HuH-7 (cell line): ENCODE data around the gene DPH6.
A peak's percentile ranks its signal among the peaks of the same experiment; 100 is the strongest.
"Not testable (repeated sequence)": the region's sequence is repeated elsewhere in the genome, so short reads cannot be mapped to it uniquely, and the experiment has no call there.

Experiments
- DNase-seq: peaks from one replicate; pipeline ENCODE4 v3.0.0; 2011; ENCODE audit warnings: low spot score

Gene DPH6

DNA sequence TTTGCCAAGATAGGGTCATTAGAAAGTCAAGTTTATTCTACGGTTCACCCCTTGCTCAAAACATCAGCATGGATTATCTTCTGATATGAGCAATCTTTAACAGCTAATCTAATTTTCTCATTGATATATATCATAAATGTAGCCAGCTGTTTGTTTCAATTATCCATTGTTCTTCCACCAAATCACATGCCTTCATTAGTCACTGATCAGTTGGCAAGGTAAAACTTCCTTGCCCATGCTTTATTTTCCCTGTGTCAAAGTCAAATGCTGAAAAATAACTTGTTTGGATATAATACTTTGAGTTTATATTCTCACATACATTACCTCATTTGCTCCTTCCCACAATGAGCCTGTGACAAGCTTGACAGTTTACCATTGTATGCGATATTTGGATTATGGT is 60.6 kb downstream of the DPH6 start:
- no peak for DNase-seq

DNA sequence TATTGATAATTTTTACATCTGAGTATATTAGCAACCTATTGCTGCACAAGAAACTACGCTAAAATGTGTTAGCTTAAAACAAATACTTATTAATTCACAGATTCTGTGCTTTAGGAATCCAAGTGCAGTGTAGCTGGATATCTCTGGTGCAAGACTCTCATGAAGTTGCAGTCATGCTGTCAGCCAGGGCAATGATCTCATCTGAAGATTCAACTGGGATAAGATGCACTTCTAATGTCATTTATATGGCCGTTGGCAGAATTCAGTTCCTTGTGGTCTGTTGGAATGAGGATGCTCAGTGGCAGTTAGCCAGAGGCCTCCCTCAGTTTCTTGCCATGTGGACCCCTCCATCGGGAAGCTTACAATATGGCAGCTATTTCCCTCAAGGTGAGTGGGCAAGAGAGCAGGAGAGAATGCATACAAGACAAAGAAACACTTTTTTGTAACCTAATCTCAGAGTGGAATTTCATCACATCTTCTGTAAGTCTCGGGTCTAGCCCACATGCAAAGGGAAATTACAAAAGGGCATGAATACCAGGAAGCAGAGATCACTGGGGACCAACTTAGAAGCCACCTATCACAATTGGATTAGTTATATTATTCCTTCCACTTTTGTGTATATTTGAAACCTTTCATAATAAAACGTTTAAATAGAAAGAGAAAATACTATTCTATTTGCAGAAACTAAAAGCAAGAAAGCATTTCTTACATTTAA is 61.6 kb downstream of the DPH6 start:
- DNase-seq = no peak

DNA sequence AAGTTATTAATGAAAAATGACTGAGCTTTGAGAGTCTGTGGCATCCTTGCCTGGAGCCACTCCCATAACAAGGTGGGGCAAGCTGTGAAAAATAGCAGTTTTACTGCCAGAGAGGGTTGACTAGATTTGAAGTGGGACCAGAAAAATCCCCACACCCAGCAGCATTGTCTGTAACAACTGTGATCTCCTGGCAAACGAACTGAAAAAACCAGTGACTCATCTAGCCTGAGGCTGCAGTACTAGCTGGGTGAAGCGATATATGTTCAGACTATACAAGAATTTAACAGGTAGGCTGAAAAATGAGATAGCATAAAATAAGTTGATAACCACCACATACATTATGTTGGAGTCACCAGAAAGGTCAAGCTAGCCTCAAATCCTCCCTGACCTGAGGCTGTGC is 64.0 kb downstream of the DPH6 start:
- no peak for DNase-seq

DNA sequence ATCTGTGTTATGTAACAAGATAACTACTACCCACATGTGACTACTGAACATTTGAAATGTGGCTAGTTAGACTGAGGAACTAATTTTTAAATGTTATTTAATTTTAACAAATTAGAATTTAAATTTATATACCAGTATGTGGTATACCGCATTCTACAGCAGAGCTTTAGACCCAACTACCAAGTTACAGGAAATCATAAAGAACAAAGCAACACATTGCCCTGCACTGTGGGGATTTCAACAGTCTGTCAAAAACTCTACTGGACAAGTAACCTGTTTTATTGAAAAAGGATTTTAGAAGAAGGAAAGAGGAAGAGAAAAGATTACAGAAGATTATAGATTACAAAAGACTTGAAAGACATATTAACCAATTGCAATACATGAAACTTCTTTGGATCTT is 64.9 kb downstream of the DPH6 start:
- DNase-seq = no peak

DNA sequence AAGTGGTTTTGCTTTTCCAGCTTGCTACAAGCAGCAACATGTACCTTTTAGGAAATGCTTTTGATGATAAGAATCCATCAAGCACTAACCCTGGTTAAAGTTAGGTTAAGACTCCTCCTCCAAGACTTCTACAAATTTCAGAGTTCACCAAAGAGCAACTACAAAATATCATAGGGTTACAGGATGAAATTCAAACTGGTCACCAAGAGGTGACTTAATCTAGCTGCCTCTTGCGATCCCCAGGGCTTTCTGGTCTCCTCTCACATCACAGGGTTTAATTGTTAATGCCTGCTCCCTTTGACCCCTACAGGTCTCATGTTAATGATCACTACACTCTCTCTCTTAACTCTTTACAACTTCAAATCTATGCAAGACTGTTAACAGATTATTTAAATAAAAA is 66.5 kb downstream of the DPH6 start:
- peak; percentile 10 for DNase-seq

DNA sequence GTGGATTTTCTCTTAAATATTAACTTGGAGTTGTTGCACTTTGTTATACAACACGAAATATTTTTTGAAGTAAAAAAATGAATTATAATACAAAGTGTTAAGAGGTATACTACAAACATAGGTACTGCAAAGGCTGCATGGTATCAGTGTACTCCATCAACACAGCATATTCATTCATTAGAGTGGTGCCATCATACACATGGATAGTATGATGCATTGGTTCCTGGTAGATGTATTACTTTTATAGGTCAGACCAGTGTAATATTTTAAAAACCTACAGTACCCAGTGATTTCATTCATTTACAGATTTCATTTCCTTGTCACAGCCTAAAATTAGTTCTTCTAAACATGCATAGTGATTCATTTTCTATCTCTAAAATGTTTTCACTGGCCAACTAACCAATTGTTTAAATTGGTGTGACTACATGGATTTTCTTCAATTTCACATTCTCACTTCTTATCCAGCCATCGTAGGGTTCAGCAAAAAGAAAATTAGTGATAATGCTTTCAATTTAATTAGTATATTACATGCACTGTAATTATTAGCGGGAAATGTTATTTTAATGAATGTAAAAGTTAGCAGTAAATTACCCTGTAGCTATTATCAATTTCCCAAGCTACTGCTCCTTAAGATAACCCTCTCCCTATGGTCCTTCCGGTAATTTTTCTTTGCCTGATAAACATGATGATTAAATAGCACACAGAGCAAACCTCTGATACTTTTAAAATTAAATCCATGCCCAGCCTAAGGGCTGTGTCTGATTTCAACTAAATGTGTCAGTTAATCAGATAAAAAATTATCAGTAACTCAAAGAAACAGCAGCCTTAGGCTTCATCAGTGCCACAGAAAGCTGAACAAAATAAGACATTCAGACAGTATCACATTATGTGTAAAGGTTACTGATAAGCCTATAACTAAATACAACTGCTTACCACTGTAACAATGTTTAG is 68.4 kb downstream of the DPH6 start:
- DNase-seq = no peak

DNA sequence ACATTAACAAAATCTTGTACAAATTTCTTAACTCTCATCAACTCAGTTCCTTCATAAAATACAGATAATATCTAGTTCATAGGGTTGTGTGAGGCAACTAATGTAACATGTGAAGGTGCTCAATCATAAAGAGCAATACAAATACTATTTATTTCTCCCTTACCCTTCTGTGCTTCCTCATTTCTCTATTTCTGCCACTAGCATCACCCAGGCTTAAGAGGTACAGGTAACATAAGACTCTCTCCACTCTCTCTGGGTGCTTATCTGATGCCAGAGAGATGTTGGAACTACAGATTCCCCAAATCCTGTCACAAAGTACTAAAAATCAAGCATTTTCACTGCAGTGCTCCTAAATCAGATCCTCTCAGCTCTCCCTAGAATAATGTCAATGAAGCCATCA is 74.9 kb downstream of the DPH6 start:
- DNase-seq = no peak

DNA sequence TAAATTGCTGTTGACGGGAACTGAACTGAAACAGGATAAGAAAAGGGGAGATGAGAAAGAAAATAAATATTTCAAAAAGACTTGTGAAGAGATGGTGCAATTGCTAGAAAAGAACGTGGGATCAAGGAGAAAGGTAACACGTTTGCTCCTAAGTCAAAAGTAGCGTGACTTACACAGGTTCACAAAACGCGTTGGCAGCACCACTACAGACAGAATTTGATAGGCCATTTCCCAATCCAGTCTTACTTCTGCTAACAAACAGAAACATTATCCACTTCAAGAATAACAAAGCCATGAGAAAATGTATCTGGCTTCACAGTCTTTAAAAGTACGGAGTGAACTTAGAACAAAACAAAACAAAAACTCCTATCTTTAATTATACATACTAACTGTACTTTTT is 75.5 kb downstream of the DPH6 start:
- no peak for DNase-seq

DNA sequence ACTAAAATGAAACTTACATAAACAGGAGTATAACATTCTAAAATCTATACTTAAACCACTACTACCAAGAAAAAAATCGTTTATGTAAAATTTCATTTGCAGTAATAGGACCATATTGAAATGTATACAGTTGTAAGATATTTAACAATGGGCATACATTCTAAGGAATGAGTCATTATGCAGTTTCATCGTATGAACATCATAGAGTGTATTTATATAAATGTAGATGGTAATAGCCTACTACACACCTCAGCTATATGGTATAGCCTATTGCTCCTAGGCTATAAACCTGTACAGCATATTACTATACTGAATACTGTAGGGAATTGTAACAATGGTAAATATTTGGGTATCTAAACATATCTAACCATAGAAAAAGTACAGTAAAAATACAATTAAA is 79.5 kb downstream of the DPH6 start:
- no peak for DNase-seq

DNA sequence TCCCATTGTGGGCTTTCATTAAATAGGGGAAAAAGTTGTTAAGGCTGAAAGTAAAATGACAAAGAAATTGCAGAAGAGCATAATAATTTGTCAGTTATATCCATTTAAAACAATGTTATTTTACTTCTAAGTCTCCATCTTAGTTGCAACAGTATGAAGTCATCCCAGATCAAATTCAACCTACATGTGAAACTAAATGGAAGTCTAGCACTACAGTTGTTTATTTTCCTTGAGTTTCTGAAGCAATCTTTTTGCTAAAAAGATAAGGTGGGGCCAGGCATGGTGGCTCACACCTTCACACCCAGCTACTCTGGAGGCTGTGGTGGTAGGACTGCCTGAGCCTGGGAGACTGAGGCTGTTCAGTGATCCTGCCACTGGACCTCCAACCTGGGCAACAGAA is 80.2 kb downstream of the DPH6 start:
- no peak for DNase-seq

DNA sequence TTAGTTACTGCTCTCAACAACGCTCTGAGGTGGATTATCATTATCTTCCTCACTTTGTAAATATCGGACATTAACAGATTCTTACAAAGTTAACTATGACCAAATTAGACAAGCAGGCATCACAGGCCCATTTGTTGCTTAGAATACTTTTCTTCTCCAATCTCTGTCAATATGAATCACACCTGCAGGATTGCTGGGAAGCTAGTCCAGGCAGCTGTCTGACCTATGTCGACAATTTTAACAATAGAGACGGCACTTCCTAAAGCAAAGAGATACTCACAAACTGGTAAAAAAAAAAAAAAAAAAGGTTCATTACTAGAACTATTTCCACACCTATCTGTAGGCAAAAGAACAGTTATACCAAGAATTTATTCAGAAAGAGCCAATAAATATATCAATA is 85.3 kb downstream of the DPH6 start:
- no peak for DNase-seq

DNA sequence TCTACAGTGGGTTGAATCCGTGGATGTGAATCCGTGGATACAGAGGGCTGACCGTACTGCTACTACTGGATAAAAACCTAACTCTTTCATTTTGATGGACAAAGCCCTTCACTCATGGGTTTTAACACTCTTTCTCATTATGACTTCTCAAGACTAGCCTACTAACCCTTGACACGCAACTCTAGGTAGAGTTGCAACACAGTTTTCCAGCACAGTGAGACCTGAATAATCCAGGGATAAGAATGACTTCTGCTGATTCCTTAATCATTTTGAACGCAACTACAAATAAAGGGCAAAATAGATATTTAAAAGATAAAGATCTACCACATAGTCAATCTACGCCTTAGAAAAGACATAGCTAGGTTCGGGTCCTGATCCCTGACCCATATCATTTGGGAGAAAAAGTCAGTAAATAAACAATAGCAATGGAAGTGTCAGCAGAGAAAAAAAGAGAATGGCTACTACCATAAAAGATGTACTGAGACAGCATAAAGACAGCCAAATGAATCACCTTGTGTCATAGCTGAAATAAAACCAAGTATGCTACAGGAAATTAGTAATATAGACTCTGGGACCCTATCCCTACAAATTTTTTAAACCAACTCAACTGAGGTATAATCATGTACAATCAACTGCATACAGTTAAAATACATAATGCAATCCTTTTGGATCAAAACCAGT is 87.6 kb downstream of the DPH6 start:
- no peak for DNase-seq

DNA sequence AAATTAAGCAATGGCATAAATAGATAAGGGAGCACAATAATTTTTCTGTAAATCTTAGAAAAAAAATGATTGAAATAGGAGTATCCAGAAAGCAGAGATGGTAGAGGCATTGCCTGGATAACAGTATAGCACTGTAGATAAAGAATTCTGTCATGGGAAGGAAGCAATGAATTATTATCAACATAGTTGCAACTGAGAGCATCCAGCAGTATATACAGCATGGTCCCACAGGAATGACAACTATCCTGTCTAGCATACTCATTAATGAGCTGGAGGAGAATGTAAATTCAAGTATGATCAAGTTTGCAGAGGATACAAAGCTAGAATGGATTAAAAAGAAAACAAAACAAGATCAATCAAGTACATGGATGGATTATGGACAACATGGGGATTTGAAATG is 90.8 kb downstream of the DPH6 start:
- no peak for DNase-seq

DNA sequence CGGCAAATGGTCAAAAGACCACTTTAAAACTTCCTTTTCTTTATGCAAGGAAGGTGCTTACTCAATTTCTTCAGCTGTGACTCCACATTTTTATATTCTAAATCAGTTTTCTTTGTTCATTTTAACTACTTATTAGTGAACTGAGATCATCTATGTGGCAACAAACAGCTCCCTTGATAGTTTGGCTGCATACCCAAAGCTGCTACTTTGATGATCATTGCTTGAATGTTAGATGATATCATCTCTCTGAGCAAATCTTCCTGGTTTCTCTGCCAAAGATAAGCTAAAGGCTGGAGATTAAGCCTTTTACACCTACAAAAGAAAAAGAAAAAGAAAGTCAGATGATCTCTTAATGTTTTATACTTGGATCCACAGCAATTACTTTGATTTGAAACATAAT is 95.5 kb downstream of the DPH6 start:
- no peak for DNase-seq

DNA sequence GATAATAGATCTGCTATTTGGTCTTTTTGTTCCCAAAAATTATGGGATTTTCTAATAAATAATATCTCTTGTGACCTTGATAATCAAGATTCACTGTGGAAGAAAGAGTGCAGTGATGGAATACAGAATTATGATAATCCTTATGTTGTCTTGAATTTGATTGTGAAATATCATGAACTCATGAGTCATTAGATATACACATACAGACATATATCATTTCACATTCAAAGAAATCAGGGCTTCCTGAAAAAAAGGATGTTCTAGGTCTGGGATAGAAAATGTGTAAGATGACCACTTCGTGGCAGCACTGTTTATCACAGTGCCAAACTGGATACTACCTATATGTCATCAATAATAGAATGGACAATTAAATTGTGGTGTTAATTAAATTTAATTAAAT is 97.7 kb downstream of the DPH6 start:
- no peak for DNase-seq

DNA sequence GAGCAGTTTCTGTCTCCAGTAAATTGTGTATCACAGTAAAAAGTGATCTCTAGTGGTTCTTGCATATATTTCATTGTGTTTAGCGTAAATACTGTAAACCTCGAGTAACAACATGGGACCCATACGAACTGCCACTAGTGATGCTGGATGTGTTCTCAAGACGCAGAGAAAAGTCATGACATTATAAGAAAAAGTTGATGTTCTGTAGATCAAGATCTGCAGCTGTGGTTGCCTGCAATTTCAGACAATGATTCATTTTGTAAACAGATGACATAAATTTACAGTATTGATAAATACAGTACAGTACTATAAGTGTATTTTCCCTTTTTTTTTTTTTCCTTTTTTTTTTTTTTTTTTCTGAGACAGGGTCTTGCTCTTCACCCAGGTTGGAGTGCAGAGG is 100.1 kb downstream of the DPH6 start:
- DNase-seq = no peak

DNA sequence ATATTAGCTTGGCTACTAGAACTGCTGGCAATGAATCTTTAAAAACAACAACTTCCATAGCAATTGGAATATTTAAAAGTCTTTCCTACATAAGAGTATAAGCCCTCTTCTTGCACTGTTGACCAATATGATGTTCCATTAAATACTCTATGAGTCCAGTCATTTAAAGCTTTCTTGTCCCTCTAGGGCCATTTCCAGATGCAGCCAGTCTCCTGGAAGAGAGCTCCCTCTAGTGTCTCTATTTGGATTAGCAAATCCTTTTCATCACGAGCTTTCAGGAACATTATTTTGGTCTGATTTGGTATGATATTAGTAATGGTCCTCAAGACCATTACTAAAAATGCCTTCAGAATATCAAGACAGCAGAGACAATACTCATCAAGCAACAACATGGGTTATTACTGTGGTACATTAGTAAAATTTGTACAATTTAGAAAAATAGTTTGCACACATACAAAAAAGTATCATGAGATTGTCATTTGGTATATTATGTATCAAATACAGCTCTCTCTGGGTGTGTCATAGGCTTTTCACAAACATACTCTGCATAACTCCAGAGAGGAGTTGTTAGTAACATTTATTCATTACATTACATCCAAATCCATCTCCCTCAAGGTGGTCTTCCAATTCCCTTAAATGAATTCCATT is 101.3 kb downstream of the DPH6 start:
- DNase-seq = peak; percentile 29

DNA sequence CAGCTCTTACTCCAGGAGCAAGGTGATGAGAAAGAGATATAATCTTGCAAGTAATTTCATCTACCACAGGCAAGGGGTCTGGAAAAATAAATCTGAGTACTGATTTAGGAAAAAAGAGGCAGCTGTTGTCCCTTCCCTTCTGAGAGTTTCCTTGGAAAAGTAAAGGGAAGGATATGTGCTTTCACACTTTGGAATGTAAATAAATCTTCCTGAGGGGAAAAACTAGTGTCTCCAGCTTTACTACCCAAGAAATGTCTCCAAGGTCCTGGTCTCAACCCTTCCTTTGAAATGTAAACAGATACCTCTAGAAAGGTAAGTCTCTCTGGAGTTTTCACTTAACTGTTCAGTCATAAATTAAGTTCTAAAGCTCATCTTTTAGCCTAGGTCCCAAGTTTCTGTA is 102.6 kb downstream of the DPH6 start:
- no peak for DNase-seq

DNA sequence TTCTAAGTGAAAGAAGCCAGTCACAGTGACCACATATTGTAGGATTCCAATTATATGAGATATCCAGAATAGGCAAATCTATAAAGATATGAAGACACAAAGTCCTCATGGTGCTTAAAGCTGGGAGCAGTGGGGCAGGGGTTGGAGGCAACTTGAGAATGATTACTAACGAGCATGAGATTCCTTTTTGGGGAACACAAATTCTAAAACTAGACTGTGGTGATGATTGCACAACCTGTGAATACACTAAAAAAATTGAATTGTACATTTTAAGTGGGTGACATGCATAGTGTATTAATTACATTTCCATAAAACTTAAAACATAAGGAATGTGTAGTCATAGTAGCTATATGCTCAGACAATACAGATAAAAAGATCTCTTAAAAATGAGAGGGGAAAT is 103.2 kb downstream of the DPH6 start:
- DNase-seq = no peak

DNA sequence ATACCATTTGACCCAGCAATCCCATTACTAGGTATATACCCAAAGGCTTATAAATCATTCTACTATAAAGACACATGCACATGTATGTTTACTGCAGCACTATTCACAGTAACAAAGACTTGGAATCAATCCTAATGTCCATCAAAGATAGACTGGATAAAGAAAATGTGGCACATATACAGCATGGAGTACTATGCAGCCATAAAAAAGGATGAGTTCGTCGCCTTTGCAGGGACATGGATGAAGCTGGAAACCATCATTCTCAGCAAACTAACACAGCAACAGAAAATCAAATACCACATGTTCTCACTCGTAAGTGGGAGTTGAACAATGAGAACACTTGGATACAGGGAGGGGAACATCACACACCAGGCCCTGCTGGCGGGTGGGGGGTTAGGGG is 104.7 kb downstream of the DPH6 start:
- not testable (repeated sequence) for DNase-seq

DNA sequence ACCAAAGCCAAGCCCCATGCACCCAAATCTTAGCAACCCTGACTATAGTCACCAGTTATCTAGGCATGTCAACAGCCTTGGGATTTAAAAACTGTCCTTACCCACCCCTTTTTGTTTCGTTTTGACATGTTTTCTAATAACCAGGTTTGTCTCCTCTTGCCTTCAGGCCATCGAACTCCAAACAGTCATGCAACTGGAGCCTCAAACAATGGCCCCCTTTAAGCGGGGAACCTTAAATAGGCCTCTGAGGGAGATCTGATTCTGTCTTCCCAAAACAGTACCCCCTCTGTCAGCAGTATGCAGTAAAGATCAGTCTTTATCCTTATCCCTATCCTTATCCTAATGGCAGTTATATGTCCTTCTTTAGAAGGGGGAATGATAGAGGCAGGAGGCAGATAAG is 105.7 kb downstream of the DPH6 start:
- no peak for DNase-seq

DNA sequence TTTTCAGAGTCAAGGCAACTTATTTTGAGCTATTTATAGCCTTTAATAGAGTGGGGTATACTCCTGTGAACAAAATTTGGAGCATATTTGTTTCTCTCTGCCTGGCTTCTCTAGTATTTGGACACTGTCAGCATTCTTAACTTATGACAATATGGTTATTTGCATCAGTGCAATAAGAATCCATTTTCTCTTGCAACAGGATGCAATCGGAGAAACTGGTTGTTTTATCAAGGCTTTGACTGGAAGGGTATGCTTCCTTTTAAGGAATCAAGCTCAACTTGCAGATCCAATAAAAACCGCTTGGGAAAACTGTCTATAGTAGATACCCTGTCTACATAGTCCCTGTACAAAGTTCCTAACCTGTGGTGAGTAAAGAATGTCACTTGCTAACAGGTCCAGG is 106.7 kb downstream of the DPH6 start:
- no peak for DNase-seq

DNA sequence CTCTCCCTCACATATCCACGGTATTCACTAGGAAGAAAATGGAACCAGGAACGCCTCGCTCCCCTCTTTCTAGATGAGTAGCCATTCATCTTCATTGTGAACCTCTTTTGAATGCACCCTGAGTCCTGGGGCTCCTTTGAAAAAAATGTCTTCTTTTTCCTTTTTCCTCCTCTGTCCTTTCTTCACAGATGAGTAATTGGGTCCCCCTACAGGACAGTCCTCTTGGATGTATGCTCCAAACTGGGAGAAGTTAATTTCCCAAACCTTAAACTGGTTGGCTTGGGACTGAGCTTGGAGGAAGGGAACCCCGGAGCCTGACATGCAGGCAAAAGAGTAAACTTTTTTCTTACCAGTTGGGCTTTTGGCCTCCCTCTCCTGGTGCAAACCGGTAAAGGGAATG is 108.8 kb downstream of the DPH6 start:
- DNase-seq = no peak
